ENCODE results near the gene RBFOX2. TPM values are rescaled to one million over a fixed set of nuclear protein-coding genes. Genes with fewer than 3 reads are reported as not detected.

The RBFOX2 gene
- total and polyA plus RNA-seq, 2 of the 8 experiments (the other 6 are each of a cell fraction or from before 2014, with no cell fraction given) = 121 to 122 TPM

- Histone ChIP-seq H3K14ac (ENCODE audit: insufficient read length) (no peak overlapping the region), H3K27me3 (replicated peaks in 1 of 4; ENCODE audit: control insufficient read depth in 3 of 4, extremely low read depth in 1 of 4, insufficient read depth in 3 of 4, low read length in 3 of 4) (no peaks in the 10 kb centered on the region), H3K56ac (replicated peaks; ENCODE audit: insufficient read length, low read depth, low read length) (no peak overlapping the region), H3K79me2 (ENCODE audit: control insufficient read depth in 1 of 2, insufficient read depth in 2 of 2, low read length in 2 of 2) (peaks cover 0 to 91% of the 10 kb centered on the region in 2 experiments; a peak in 3 of 4 replicates), H2AK5ac (ENCODE audit: low read depth, low read length) (no peak overlapping the region), H3K9ac (replicated peaks in 1 of 4; ENCODE audit: extremely low read depth in 1 of 4, low read depth in 3 of 4, low read length in 3 of 4) (peak overlapping the region in 1 of 4 experiments; percentile 38; a peak in 1 of 7 replicates), H3K9me3 (ENCODE audit: insufficient read depth in 2 of 2, low read depth in 1 of 2, low read length in 1 of 2) (no peaks in the 10 kb centered on the region), H2BK20ac (ENCODE audit: low read length) (no peak overlapping the region), H2BK15ac (ENCODE audit: low read length) (no peak overlapping the region), H3K23me2 (ENCODE audit: low read depth, low read length) (no peaks in the 10 kb centered on the region; the same call in 1 of the 2 replicates), H2BK5ac (ENCODE audit: low read depth, low read length) (no peak overlapping the region), H3K4ac (replicated peaks; ENCODE audit: insufficient read length, low read depth, low read length) (no peak overlapping the region), H3K36me3 (ENCODE audit: control insufficient read depth in 2 of 4, insufficient read depth in 4 of 4, low read length in 3 of 4) (no peaks in the 10 kb centered on the region), H3K27ac (ENCODE audit: low read depth, low read length) (0 out of 2 replicates have a peak overlapping the region, but pooled peaks have one; percentile 29), H4K5ac (ENCODE audit: insufficient read length, low read depth, low read length) (no peak overlapping the region), H3K4me2 (ENCODE audit: insufficient read depth in 1 of 2, low read depth in 2 of 2, low read length in 2 of 2) (peak overlapping the region; percentile 55 to 57), H2BK120ac (replicated peaks; ENCODE audit: low read depth, low read length) (no peak overlapping the region), H4K8ac (ENCODE audit: extremely low read depth, insufficient read depth, low read length) (no peak overlapping the region), H3K4me1 (replicated peaks in 1 of 4; ENCODE audit: control insufficient read depth in 3 of 4, insufficient read depth in 4 of 4, low read length in 3 of 4) (peaks cover 3 to 17% (median 10%) of the 10 kb centered on the region in 4 experiments; a peak in 6 of 7 replicates), H4K20me1 (replicated peaks in 1 of 2; ENCODE audit: control insufficient read depth in 1 of 2, insufficient read depth in 2 of 2, low read length in 2 of 2) (peaks cover 4 to 16% of the 10 kb centered on the region in 2 experiments), H4K91ac (replicated peaks; ENCODE audit: insufficient read length, low read length) (no peak overlapping the region), H2BK12ac (ENCODE audit: low read depth, low read length) (no peak overlapping the region), H3K79me1 (ENCODE audit: low read depth, low read length) (peaks cover 10% of the 10 kb centered on the region), H3K18ac (ENCODE audit: extremely low read depth, low read length) (no peak overlapping the region), H3K23ac (ENCODE audit: insufficient read length) (no peak overlapping the region), H2AFZ (ENCODE audit: low read length) (no peak overlapping the region), H3K4me3 (ENCODE audit: extremely low read depth in 1 of 4, insufficient read depth in 2 of 4, low read depth in 3 of 4, low read length in 4 of 4) (peak overlapping the region in 1 of 4 experiments; percentile 21; a peak in 2 of 8 replicates)
- POLR2A ChIA-PET (ENCODE audit: partially characterized antibody) = no interaction called here
- 15% methylated on average over 10 of the region's 10 CpGs; no CpG with 5 or more reads in 1 of the 2 experiments for WGBS, 2 experiments (ENCODE audit: extremely low coverage in 1 of 2, insufficient coverage in 1 of 2, insufficient read length in 1 of 2, insufficient replicate concordance in 2 of 2, low coverage in 1 of 2, low lambda C conversion rate in 2 of 2, missing lambda C conversion rate in 1 of 2)
- DNase-seq (ENCODE audit: low read depth in 1 of 2, low spot score in 2 of 2) (peak; percentile 15 to 55), FAIRE-seq (peak; percentile 77)
- CTCF ChIA-PET (ENCODE audit: partially characterized antibody) = no interaction called here
- TF ChIP-seq CBX5 (IDR thresholded peaks at IDR 0.05; ENCODE audit: low read depth, low read length) (no peak), HDAC2 (IDR thresholded peaks at IDR 0.05; ENCODE audit: borderline replicate concordance in 1 of 2, low read depth in 2 of 2, low read length in 2 of 2) (no peak), BACH1 (IDR thresholded peaks at IDR 0.05; ENCODE audit: low read length) (peak; percentile 44; the same call in 1 of the 2 replicates), EP300 (IDR thresholded peaks at IDR 0.05; ENCODE audit: borderline replicate concordance in 1 of 2, low read depth in 2 of 2, low read length in 2 of 2) (no peak), CBX8 (IDR thresholded peaks at IDR 0.05; ENCODE audit: borderline replicate concordance, low read depth, low read length) (no peak), SP1 (IDR thresholded peaks at IDR 0.05; ENCODE audit: low read depth, low read length) (0 out of 2 replicates have a peak, but pooled peaks have one; percentile 9), GABPA (IDR thresholded peaks at IDR 0.05; ENCODE audit: borderline replicate concordance, insufficient read depth, low read length) (0 out of 2 replicates have a peak, but pooled peaks have one; percentile 11), GTF2F1 (IDR thresholded peaks at IDR 0.05; ENCODE audit: borderline replicate concordance, low read depth, low read length) (no peak), ZNF274 (IDR thresholded peaks at IDR 0.05; ENCODE audit: borderline replicate concordance, extremely low read depth, low read length) (no peak), HDAC6 (IDR thresholded peaks at IDR 0.05; ENCODE audit: low read depth, low read length) (no peak), SIX5 (IDR thresholded peaks at IDR 0.05; ENCODE audit: low read depth, low read length) (peak; percentile 31; the same call in 1 of the 2 replicates), CEBPB (IDR thresholded peaks at IDR 0.05; ENCODE audit: low read depth, low read length) (0 out of 2 replicates have a peak, but pooled peaks have one; percentile 21), SRF (IDR thresholded peaks at IDR 0.05; ENCODE audit: low read depth, low read length) (no peak)
These were observed 18.5 kb downstream of the RBFOX2 start for GRCh38 chr22:36010090-36010489.

All from H1 (cell line).